Nephron (organoid): ENCODE data around the gene PPP2R5C.

Experiments
- H3K27ac Mint-ChIP-seq, 3 experiments: 2 replicates each; pipeline ENCODE4 v1.8.0; 2020; ENCODE audit warnings: mixed read lengths in 3 of 3, mild to moderate bottlenecking in 2 of 3, moderate library complexity in 1 of 3
- H3K27me3 Mint-ChIP-seq: 2 replicates; pipeline ENCODE4 v1.8.0; 2021; ENCODE audit warnings: low read depth, mild to moderate bottlenecking, moderate library complexity, mixed read lengths
- H3K36me3 Mint-ChIP-seq: 2 replicates; pipeline ENCODE4 v1.8.0; 2020; ENCODE audit warnings: low read depth, mixed read lengths
- H3K4me1 Mint-ChIP-seq: 2 replicates; pipeline ENCODE4 v1.8.0; 2020; ENCODE audit warnings: mixed read lengths
- H3K4me3 Mint-ChIP-seq, 3 experiments: 2 replicates each; pipeline ENCODE4 v1.8.0; 2020; ENCODE audit warnings: mild to moderate bottlenecking in 3 of 3, mixed read lengths in 3 of 3, moderate library complexity in 2 of 3
- H3K9me3 Mint-ChIP-seq: 2 replicates; pipeline ENCODE4 v1.8.0; 2020; ENCODE audit warnings: mixed read lengths
- TF ChIP-seq, protein P1 (sequence below), 3 experiments: fragments of 200-600 bp; sonication (generic); IDR thresholded peaks; one replicate each; pipeline ENCODE4 v1.5.0; 2021; ENCODE audit warnings: antibody characterized with exemption in 3 of 3; ENCODE audit not compliant: unreplicated experiment in 3 of 3

Gene PPP2R5C

GRCh38 chr14:101716077-101716950, 45.2 kb upstream of the PPP2R5C start:
- no peaks in the 10 kb centered on the region for H3K36me3 Mint-ChIP-seq
- no peak overlapping the region for H3K4me3 Mint-ChIP-seq
- peaks cover 11% of the 10 kb centered on the region for H3K4me1 Mint-ChIP-seq
- H3K27me3 Mint-ChIP-seq = peaks cover 10% of the 10 kb centered on the region
- TF ChIP-seq, protein P1, sequence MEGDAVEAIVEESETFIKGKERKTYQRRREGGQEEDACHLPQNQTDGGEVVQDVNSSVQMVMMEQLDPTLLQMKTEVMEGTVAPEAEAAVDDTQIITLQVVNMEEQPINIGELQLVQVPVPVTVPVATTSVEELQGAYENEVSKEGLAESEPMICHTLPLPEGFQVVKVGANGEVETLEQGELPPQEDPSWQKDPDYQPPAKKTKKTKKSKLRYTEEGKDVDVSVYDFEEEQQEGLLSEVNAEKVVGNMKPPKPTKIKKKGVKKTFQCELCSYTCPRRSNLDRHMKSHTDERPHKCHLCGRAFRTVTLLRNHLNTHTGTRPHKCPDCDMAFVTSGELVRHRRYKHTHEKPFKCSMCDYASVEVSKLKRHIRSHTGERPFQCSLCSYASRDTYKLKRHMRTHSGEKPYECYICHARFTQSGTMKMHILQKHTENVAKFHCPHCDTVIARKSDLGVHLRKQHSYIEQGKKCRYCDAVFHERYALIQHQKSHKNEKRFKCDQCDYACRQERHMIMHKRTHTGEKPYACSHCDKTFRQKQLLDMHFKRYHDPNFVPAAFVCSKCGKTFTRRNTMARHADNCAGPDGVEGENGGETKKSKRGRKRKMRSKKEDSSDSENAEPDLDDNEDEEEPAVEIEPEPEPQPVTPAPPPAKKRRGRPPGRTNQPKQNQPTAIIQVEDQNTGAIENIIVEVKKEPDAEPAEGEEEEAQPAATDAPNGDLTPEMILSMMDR (IDR thresholded peaks at IDR 0.05; ENCODE audit: unreplicated experiment in 3 of 3) = no peak
- H3K9me3 Mint-ChIP-seq = peaks cover 3% of the 10 kb centered on the region
- no peak overlapping the region for H3K27ac Mint-ChIP-seq

- no peak overlapping the region for H3K27ac Mint-ChIP-seq
- H3K4me3 Mint-ChIP-seq = no peak overlapping the region
- TF ChIP-seq, protein P1 (IDR thresholded peaks at IDR 0.05; ENCODE audit: unreplicated experiment in 3 of 3) = no peak
- H3K4me1 Mint-ChIP-seq = peaks cover 11% of the 10 kb centered on the region
- peaks cover 10% of the 10 kb centered on the region for H3K27me3 Mint-ChIP-seq
- no peaks in the 10 kb centered on the region for H3K36me3 Mint-ChIP-seq
- H3K9me3 Mint-ChIP-seq = peaks cover 3% of the 10 kb centered on the region
Observed at GRCh38 chr14:101716956-101717662, 44.4 kb upstream of the PPP2R5C start.

DNA sequence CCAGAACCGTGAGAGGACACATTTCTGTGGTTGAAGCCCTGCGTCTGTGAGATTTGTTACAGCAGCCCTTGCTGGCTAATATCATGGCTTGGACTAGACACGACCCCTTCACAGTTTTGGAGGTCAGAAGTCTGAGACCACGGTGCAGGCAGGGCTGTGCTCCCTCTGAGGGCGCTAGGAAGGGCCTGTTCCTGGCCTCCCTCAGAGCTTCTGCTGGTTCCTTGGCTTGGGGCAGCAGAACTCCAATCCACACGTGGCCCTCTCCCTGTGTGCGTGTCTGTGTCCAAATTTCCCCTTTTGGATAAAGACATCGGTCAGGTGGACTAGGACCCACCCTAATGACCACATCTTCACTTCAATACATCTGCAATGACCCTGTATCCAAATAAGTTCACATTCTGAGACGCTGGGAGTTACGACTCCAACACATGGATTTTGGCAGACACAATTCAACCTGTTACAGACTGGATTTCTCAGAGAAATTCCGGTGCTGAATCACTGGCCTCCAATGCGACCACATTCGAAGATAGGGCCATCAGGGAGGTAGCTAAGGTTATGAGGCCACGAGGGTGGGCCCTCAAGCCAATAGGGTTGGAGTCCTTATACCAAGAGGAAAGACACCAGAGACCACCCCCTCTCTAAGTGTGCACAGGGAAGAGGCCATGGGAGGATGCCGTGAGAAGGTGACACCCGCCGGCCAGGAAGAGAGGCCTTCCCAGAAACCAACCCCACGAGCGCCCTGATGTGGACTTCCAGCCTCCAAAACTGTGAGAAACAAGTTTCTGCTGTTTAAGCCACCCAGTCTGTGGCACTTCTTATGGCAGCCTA, 43.6 kb upstream of the PPP2R5C start:
- Mint-ChIP-seq H3K27ac (no peak overlapping the region), H3K9me3 (peaks cover 3% of the 10 kb centered on the region), H3K36me3 (no peaks in the 10 kb centered on the region), H3K4me3 (no peak overlapping the region), H3K27me3 (peaks cover 10% of the 10 kb centered on the region), H3K4me1 (peaks cover 11% of the 10 kb centered on the region)
- TF ChIP-seq, protein P1 (IDR thresholded peaks at IDR 0.05; ENCODE audit: unreplicated experiment in 3 of 3) = no peak

- Mint-ChIP-seq H3K27me3 (peaks cover 10% of the 10 kb centered on the region), H3K4me3 (no peak overlapping the region), H3K27ac (peak overlapping the region in 1 of 3 experiments; percentile 78), H3K36me3 (no peaks in the 10 kb centered on the region), H3K9me3 (no peaks in the 10 kb centered on the region), H3K4me1 (peaks cover 11% of the 10 kb centered on the region)
- TF ChIP-seq, protein P1 (IDR thresholded peaks at IDR 0.05; ENCODE audit: unreplicated experiment in 3 of 3) = no peak
Observed at GRCh38 chr14:101719045-101719645, 42.4 kb upstream of the PPP2R5C start.

DNA sequence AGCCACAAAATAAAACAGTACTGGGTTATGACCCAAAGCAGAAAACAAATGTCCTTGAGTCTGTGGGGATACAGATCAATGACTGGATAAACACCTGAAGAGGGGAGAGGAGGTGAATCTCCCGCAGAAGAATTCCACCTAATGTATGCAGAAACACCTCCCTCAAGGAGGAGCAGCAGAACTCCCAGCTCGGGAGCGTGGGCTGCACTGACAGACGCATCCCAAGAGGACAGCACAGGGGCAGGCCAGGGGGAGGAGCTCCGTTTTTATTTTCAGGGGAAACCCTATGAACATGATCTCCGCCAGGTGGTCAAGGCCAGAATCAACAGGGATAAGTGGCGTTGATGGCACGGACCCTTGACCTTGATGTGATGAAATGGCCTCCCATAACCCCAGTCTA, 41.8 kb upstream of the PPP2R5C start:
- peak overlapping the region in 1 of 3 experiments; percentile 78 for H3K27ac Mint-ChIP-seq
- peaks cover 10% of the 10 kb centered on the region for H3K27me3 Mint-ChIP-seq
- peaks cover 11% of the 10 kb centered on the region for H3K4me1 Mint-ChIP-seq
- H3K36me3 Mint-ChIP-seq = no peaks in the 10 kb centered on the region
- TF ChIP-seq, protein P1 (IDR thresholded peaks at IDR 0.05; ENCODE audit: unreplicated experiment in 3 of 3) = no peak
- no peaks in the 10 kb centered on the region for H3K9me3 Mint-ChIP-seq
- no peak overlapping the region for H3K4me3 Mint-ChIP-seq
